PC-9 (cell line): ENCODE results near the gene PIGO.

Experiments
- CTCF ChIP-seq: fragments of 200-600 bp; sonication (generic); conservative IDR thresholded peaks from 2 replicates; pipeline ENCODE4 v1.6.1; 2017; ENCODE audit warnings: mixed run types, antibody characterized with exemption, mild to moderate bottlenecking, moderate library complexity
- EZH2 ChIP-seq: fragments of 200-600 bp; sonication (generic); IDR thresholded peaks from 2 replicates; pipeline ENCODE4 v1.8.0; 2017; ENCODE audit warnings: antibody characterized with exemption, low read depth

GRCh38 chr9:35054185-35054835 is 42.1 kb downstream of the PIGO start:
- TF ChIP-seq CTCF (no peak), EZH2 (no peak)
